GM18909 (cell line): ENCODE measurements around the gene CCSAP.
"Not testable (repeated sequence)": the region's sequence is repeated elsewhere in the genome, so short reads cannot be mapped to it uniquely, and the experiment has no call there.

Source experiments
- ATAC-seq: cut with Tn5 transposase; IDR thresholded peaks from one replicate; pipeline ENCODE4 v1.9.1; 2021; ENCODE audit warnings: mild to moderate bottlenecking; ENCODE audit not compliant: unreplicated experiment, poor library complexity

CCSAP gene

DNA sequence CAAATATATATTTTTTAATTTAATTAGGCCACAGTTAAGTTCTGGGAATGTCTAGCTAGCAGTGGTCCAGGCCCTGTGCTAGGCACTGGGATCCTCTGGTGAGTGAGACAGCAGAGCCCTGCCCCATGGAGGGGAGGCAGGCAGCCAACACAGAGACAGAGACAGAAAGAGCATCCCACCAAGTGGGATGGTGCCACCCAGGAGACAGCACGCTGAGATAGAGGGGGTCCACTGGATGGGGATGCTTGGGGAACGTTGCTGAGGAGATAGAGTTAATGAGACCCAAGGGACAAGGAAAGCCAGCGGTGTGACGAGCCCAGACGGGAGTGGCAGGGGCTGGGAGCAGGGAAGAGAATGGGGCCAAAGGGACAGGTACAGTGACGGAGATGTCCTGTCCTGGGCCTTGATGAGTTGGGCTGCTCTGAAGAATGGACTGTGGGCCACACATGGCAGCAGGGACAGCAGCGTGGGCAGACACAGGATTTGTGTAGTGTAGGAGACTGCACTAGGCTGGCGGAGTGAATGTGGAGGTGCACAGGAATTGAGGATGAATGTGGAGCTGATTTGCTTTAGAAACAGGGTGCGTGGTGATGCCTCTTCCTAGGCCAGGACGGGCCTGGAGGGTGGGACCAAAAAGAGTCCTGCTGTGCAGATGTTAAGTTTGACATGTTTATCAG, 49.2 kb downstream of the CCSAP start:
- no peak for ATAC-seq

GRCh38 chr1:229291686-229292085, 51.2 kb downstream of the CCSAP start:
- ATAC-seq, result not testable (repeated sequence)

- no peak for ATAC-seq
Measured at GRCh38 chr1:229288516-229288915, 54.3 kb downstream of the CCSAP start.

DNA sequence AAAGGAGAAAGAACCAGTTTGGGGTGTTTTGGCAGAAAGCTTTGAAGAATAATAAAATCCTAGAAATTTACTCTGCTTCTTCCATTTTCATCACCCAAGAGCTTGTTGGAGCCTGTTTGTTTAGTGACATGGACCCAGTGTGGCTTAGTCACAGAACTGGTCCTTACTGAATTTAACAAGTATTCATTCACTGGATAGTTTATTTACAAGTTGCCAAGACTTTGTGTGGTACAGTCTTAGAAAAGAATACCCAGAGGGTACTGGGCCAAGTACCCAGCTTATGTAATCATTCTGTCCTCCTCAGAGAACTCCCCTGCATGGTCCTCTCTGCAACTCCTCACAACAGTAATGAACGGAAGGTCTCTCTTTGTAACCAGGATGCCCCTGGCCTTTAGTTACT, 55.6 kb downstream of the CCSAP start:
- no peak for ATAC-seq

DNA sequence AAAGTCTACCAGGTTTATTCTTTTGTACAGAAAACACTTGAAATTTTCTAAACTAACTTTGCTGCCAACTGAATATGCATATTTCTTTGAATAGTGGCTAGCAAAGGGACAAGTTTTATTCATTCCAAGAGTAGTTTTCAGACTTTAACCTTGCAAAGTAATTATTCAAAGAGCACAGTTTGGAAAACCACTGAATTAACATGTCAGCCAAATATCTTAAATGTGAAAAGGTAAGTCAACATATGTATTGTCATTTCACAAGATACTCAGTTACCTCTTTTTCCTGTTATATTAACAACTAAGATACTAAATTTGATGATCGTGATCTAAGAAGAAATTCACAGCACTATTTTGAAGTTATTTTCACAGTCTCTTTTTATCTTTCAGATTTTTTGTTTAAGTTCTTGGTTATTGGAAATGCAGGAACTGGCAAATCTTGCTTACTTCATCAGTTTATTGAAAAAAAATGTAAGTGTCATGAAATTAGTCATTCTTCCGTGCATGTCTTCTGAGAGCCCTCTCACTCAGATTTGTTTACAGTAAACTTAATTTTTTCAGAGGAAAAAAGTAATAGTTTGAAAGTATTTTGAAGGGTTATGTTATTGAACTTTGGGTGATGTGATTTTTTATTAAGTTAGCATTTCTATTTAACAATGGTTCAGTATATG, 56.6 kb downstream of the CCSAP start:
- ATAC-seq, result no peak

DNA sequence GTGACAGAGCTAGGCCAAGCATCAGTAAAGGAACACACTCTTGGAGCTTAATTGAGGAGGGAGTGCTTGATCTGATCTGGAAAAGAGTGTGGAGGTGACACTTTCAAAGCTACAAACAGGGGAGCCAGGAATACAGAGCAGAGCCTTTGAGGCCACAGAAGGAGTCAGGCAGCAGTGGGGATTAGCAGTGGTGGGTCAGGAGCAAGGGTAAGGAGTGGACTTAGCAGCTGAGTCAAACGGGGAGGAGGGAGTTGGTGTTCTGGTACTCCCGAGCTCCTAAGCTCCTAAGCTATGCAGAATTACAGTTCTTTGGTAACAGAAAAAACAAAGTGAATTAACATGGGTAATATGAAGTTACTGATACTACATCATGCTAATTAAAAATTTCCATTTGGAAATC, 57.4 kb downstream of the CCSAP start:
- no peak for ATAC-seq

GRCh38 chr1:229284887-229285286, 58.0 kb downstream of the CCSAP start:
- ATAC-seq, result no peak

- ATAC-seq, result no peak
Measured at GRCh38 chr1:229283183-229283611, 59.6 kb downstream of the CCSAP start.

DNA sequence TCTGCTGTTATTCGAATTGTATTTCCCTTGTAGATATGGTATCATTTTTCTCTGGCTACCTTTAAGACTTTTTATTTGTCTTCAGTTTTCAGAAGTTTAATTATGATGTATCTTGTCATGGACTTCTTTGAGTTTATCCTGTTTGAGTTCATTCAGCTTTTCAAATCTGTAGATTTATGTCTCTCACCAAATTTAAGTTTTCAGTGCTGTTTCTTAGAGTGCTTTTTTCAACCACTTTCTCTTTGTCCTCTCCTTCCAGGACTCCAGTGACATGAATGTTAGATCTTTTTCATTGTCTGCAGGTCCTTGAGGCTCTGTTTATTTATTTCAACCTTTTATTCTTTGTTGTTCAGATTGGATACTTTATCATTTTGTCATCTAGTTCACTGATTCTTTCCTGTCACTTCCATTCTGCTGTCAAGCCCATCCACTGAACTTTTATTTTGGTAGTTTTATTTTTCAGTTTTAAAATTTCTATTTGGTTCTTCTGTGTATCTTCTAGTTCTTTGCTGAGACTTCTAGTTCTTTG, 60.5 kb downstream of the CCSAP start:
- ATAC-seq, result no peak

DNA sequence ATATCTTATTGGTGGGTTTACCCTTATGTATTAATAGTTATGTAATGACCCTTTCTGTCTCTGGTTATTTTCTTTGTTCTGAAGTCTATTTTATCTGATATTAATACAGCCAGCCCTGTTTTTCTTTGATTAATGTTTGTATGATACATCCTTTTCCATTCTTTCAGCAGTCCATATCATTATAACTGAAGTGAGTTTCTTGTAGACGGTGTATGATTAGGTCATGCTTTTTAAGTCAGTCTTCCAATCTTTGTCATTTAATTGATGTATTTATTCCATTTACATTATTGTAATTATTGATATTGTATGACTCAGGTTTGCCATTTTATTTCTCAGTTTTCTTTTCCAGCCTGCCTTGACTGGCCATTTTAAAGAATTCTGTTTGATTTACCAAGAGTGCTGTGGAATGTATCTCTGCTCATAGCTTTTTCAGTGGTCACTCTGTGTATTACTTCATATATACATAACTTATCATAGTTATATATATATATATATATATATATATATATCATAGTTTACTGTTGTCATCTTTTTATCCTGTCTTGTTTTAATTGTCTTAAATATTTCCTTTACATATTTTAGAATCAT, 61.4 kb downstream of the CCSAP start:
- ATAC-seq, result no peak

GRCh38 chr1:229280921-229281320, 61.9 kb downstream of the CCSAP start:
- ATAC-seq, result no peak

- ATAC-seq, result no peak
Measured at GRCh38 chr1:229280037-229280828, 62.6 kb downstream of the CCSAP start.

GRCh38 chr1:229279242-229279641, 63.6 kb downstream of the CCSAP start:
- ATAC-seq, result no peak

GRCh38 chr1:229278120-229278741, 64.6 kb downstream of the CCSAP start:
- no peak for ATAC-seq

DNA sequence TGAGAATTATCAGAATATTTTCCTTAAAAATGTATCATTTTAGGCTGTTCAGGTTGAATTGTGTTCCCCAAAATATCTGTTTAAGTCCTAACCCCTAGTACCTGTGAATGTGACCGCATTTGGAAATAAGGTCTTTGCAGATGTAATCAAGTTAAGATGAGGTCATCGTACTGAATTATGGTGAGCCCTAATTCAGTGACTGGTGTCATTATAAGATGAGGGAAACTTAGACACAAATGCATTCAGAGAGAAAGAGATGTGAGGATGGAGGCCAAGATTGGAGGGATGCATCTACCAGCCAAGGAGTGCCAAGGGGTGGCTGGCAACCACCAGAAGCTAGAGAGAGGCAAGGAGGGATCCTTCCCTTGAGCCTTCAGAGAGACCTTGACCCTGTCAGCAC, 67.8 kb downstream of the CCSAP start:
- ATAC-seq, result no peak

DNA sequence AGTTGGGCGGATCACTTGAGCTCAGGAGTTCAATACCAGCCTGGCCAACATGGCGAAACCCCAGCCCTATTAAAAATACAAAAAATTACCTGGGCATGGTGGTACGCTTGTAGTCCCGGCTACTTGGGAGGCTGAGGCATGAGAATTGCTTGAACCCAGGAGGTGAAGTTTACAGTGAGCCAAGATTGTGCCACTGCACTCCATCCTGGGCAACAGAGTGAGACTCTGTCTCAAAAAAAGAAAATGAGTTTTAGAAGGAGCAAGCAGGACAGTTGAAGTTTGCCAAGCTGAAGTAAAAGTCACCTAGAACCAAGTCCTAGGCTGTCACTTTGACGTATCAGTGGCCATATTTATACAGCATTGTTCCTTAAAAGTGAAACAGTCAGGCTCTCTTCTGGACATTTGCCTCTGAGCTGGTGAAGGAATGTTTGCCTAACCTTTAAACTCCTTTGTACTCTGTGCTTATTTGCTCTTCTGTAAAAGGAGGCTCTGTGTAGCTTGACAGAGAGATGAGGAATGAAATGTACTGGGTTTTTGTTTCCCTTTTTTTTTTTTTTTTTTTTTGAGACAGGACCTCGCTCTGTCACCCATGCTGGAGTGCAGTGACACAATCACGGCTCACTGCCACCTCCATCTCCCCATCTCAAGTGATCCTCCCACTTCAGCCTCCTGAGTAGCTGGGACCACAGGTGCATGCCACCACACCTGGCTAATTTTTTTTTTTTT, 69.2 kb downstream of the CCSAP start:
- no peak for ATAC-seq

DNA sequence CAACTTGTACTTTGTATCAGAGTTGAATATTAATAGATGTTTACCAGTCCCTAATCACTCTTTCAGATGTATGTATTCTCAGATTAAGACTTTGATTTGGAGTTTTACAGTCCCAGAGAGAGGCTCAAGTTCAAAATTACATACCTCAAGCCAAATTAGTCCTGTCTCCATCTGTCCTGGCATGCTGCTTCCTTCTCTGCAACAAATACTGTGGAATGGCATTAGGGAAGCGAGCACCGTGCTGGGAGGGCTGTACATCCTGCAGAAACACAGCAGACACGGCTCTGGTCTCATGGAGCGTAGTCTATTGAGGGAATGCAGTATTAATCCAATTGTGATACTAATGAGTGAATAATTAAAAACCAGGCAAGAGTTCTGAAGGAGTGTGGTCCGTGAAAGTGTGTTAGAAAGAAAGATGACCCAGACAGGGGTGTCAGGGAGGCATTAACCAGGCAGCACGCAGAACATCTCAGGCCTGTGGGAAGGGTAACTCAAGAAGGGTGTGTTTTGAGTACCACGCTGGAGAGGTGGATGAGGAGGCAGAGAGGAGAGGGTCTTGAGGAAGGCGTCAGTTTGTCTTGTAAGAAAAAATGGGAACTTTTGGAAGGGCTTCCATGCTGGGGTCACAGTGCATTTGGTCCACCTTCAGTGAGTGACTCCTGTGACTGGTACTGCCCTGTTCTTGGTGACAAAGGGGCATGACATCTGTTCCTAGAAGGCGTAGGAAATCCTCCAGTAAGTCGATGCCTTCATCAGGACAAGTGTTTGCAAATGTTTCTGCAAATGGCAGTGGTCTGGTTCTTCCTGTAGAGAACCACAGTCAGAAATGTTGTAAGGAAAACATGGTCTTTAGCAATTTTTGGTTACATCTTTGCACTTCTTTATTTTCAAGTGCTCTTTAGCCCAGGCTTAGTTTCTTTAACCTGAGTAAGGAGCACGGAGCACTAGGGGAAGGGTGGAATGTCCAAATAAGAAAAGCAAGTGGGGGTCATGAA, 70.4 kb downstream of the CCSAP start:
- no peak for ATAC-seq

- ATAC-seq, result peak; percentile 55
Measured at GRCh38 chr1:229271448-229272159, 71.2 kb downstream of the CCSAP start.
